Measurements from ENCODE around the gene SEBOX.
A peak's percentile ranks its signal among the peaks of the same experiment; 100 is the strongest.

Gene SEBOX

DNA sequence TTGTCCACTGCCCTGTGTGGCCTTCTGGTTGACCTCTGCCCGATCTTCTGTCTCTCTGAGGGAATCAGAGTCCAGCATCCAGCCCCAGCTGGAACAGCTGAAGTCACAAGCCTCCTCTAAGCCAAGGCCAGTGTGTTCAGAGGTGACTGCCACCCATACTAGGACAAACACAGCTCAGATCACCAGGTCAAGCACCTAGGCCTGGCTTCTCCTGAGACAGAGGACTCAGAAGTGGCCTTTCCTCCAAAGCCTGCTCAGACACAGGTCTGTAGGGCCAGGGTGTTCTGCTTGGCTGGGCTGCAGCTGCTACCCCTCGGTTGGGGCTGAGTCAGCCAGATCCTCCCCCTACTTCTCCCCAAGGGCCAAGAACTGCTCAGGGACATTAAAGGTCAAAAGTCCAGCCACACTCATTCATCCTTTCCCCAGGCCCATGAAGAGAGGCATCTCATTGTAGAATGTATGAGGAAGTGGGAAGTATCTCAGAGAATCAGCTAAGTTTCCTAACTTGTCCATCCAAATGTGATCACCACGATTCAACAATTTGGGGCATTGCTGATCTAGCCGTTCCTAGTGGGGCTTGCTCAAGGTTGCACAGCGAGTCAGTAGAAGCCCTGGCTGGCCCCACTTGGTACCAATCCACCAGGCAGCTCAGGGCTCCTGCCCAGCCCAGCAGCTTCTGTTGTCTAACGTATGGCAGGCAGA is 33.4 kb upstream of the SEBOX start:
- TF ChIP-seq, protein P1, sequence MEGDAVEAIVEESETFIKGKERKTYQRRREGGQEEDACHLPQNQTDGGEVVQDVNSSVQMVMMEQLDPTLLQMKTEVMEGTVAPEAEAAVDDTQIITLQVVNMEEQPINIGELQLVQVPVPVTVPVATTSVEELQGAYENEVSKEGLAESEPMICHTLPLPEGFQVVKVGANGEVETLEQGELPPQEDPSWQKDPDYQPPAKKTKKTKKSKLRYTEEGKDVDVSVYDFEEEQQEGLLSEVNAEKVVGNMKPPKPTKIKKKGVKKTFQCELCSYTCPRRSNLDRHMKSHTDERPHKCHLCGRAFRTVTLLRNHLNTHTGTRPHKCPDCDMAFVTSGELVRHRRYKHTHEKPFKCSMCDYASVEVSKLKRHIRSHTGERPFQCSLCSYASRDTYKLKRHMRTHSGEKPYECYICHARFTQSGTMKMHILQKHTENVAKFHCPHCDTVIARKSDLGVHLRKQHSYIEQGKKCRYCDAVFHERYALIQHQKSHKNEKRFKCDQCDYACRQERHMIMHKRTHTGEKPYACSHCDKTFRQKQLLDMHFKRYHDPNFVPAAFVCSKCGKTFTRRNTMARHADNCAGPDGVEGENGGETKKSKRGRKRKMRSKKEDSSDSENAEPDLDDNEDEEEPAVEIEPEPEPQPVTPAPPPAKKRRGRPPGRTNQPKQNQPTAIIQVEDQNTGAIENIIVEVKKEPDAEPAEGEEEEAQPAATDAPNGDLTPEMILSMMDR (IDR thresholded peaks at IDR 0.05; ENCODE audit: poor library complexity, severe bottlenecking), result no peak
- H3K27ac ChIP-seq (ENCODE audit: poor library complexity, severe bottlenecking), result no peak overlapping the region
- H3K4me1 ChIP-seq (ENCODE audit: insufficient read depth, poor library complexity, severe bottlenecking), result peaks cover 5% of the 10 kb centered on the region
- H3K4me3 ChIP-seq (ENCODE audit: severe bottlenecking), result no peak overlapping the region
- H3K27me3 ChIP-seq (ENCODE audit: insufficient read depth, poor library complexity, severe bottlenecking), result no peaks in the 10 kb centered on the region
- H3K9me3 ChIP-seq (ENCODE audit: severe bottlenecking), result no peaks in the 10 kb centered on the region
- no peak; the same call in 2 of the 3 replicates for ATAC-seq (ENCODE audit: low read depth)
- no peak for DNase-seq (ENCODE audit: low spot score)
- H3K36me3 ChIP-seq (ENCODE audit: low read depth), result peaks cover 48% of the 10 kb centered on the region

DNA sequence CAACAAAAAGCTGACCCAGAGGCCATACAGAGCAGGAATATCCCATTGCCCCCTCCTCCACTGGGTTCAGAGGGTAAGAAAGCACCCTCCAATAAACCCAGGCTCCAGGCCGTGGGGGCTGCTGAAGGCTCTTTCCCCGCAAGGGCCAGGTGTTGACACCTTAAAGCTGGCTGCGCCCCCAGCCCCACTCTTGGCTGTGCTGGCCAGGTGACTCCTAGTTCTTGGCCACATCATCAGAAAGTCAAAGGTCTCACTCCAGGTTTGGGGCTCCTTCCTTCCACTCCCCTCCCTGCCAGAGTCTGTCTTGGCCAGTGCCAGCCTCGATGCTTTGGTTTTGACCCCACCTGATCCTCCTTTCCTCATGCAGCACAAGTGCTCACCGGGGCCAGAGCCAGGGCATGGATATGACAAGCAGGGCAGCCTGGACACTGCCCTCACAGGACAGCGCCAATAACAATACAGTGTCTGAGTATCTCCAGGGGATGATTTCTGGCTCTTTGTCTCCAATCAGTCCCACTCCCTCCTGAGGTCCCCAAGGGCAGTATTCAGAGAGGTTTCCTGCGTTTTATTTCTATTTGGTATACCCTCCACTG is 32.8 kb upstream of the SEBOX start:
- Histone ChIP-seq H3K4me3 (ENCODE audit: severe bottlenecking) (no peak overlapping the region), H3K27ac (ENCODE audit: poor library complexity, severe bottlenecking) (no peak overlapping the region), H3K36me3 (ENCODE audit: low read depth) (peaks cover 41% of the 10 kb centered on the region), H3K4me1 (ENCODE audit: insufficient read depth, poor library complexity, severe bottlenecking) (peaks cover 5% of the 10 kb centered on the region), H3K9me3 (ENCODE audit: severe bottlenecking) (no peaks in the 10 kb centered on the region), H3K27me3 (ENCODE audit: insufficient read depth, poor library complexity, severe bottlenecking) (no peaks in the 10 kb centered on the region)
- ATAC-seq (ENCODE audit: low read depth), result no peak; the same call in 2 of the 3 replicates
- no peak for DNase-seq (ENCODE audit: low spot score)
- TF ChIP-seq, protein P1 (IDR thresholded peaks at IDR 0.05; ENCODE audit: poor library complexity, severe bottlenecking), result no peak

DNA sequence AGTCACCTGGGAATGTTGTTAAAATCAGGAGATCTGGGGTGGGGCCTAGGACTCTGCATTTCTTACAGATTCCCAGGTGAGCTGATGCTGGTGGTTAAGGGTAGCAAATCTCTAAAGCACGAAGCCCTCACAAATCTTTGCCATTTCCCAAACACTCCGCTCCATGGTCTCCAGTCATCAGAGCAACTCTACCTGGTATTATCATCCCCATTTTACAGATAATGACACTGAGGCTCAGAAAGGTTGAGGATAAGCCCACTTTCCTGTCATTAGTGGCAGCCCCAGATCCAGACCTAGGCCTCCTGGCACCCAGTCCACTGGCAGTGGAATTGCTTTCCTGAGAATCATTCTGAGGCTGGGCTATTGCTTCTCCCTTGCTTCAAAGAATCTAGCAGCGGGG is 32.3 kb upstream of the SEBOX start:
- no peak overlapping the region for H3K27ac ChIP-seq (ENCODE audit: poor library complexity, severe bottlenecking)
- H3K4me1 ChIP-seq (ENCODE audit: insufficient read depth, poor library complexity, severe bottlenecking), result peaks cover 5% of the 10 kb centered on the region
- H3K27me3 ChIP-seq (ENCODE audit: insufficient read depth, poor library complexity, severe bottlenecking), result no peaks in the 10 kb centered on the region
- H3K9me3 ChIP-seq (ENCODE audit: severe bottlenecking), result no peaks in the 10 kb centered on the region
- peaks cover 36% of the 10 kb centered on the region for H3K36me3 ChIP-seq (ENCODE audit: low read depth)
- TF ChIP-seq, protein P1 (IDR thresholded peaks at IDR 0.05; ENCODE audit: poor library complexity, severe bottlenecking), result no peak
- DNase-seq (ENCODE audit: low spot score), result no peak
- no peak for ATAC-seq (ENCODE audit: low read depth)
- H3K4me3 ChIP-seq (ENCODE audit: severe bottlenecking), result no peak overlapping the region

DNA sequence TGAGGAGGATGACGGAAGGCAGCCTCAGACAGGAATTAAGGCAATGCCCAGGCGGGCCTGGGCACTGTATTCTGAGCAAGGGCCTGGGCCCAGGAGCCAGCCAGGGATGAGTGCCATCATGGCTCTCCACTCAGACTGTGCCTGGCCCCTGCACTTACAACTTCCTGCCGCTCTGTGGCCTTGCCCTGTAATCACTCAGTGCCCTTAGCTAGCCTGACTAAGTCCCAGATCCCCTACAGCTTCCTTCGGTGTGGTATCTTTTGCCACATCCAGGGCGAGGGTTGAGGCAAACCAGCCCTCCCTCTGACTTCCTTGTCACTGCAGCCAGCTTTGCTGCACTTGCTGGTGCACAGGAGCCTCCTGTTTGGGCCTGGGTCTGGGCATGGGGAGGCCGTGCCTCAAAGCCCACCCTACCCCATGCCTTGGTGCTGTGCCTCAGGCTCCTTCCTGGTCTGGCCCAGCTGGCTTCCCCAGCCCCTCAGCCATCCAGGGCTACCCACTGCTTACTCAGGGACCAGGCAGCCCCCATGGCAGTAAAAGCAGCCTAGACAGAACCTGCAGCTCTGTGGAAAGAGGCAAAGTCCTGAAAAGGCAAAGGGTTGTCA is 31.7 kb upstream of the SEBOX start:
- no peaks in the 10 kb centered on the region for H3K9me3 ChIP-seq (ENCODE audit: severe bottlenecking)
- ATAC-seq (ENCODE audit: low read depth) (peak; percentile 25; the same call in 2 of the 3 replicates), DNase-seq (ENCODE audit: low spot score) (no peak)
- no peaks in the 10 kb centered on the region for H3K27me3 ChIP-seq (ENCODE audit: insufficient read depth, poor library complexity, severe bottlenecking)
- peaks cover 5% of the 10 kb centered on the region for H3K4me1 ChIP-seq (ENCODE audit: insufficient read depth, poor library complexity, severe bottlenecking)
- H3K27ac ChIP-seq (ENCODE audit: poor library complexity, severe bottlenecking), result no peak overlapping the region
- TF ChIP-seq, protein P1 (IDR thresholded peaks at IDR 0.05; ENCODE audit: poor library complexity, severe bottlenecking), result no peak
- no peak overlapping the region for H3K4me3 ChIP-seq (ENCODE audit: severe bottlenecking)
- peaks cover 31% of the 10 kb centered on the region for H3K36me3 ChIP-seq (ENCODE audit: low read depth)
